Inflammatory macrophage treated with lipopolysaccharide for 4 hours (primary cell): Measurements from ENCODE around the gene LRRIQ4.

ENCODE experiments used
- DNase-seq: peaks from one replicate; pipeline ENCODE4 v3.0.0-alpha.2; 2020

The LRRIQ4 gene

DNA sequence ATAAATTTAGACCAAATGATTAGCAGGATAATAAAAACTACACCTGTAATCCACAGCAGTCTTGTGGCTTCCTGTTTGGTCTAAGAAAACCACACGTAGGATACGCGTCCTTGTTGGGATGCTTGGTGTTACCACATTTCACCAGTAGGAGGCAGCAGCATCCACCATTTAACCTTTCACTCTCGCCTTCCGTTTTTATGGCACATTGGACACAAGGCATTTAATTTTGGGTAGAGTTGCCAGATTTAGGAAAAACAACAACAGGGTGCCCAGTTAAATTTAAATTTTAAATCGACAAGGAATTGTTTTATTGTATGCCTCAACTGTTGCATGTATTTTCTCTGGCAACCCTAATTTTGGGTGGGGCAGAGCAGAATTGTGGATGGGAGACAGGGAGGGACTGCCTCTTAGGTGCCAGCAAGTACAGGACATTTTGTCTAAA is 50.8 kb downstream of the LRRIQ4 start:
- peak; percentile 68 for DNase-seq

DNA sequence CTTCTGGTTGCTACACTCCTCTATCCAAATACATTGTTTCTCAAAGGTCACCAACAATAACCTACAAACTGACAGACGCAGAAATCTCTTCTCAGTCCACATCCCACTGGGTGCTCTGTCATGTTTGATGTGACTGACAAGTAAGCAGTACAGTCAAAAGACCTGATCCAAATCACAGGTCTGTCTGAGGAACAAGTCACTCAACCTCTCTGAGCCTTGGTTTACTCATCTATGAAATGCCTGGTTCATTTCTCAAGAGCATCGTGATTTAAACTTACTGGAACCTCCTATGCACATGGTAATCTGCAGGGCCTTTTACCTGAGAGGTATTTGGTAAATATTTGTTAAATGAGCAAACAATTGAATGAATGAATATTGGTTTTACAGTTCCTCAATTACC is 51.6 kb downstream of the LRRIQ4 start:
- no peak for DNase-seq

DNA sequence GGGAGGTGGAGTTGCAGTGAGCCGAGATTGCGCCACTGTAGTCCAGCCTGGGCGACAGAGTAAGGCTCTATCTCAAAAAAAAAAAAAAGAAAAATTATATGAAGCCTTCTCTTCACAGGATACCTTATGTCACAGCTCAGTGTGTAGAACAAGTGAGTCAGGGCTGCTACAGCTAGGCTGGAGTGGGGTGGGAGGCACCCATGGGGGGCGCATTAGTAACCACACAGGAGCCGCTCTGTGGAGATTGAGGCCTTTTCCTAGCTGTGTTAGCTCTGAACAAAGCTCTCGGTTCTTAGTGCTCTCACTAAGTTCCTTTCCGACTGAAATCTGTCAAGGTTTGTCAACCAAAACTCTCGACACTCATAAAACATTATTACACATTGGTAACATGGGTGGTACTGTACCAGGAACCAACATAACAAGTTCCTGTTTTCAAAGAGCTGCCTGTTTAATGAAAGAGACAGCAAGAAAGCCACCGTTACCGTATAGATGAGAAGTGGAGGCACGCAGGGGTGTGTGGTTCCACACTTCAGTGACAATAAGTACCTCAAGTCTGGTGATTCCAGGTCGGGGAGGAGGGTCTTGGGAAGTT is 52.6 kb downstream of the LRRIQ4 start:
- DNase-seq = peak; percentile 58

DNA sequence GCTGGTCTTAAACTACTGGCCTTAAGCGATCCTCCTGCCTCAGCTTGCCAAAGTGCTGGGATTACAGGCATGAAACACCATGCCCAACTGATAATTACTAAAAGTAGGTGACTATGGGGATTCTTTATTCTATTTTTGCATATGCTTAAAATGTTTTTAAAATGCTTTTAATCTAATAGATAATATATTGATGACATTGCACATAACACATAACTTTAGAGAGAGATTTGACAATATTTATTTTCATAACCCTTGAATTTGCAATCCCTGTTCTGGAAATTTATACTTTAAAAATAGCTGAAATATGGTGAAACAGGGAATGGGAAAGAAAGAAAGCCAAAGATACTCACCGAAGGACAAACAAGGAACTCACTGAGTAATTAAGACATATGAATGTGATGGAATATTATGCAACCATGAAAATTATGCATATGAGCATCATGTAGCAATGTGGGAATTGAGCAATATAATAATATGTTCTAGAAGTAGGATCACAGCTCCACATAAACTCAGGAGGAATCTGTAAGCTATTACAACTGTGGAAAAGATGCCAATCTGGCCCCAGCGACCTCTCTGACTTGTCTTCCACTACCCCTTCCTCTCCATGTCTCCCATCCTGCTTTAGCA is 55.0 kb downstream of the LRRIQ4 start:
- peak; percentile 57 for DNase-seq

DNA sequence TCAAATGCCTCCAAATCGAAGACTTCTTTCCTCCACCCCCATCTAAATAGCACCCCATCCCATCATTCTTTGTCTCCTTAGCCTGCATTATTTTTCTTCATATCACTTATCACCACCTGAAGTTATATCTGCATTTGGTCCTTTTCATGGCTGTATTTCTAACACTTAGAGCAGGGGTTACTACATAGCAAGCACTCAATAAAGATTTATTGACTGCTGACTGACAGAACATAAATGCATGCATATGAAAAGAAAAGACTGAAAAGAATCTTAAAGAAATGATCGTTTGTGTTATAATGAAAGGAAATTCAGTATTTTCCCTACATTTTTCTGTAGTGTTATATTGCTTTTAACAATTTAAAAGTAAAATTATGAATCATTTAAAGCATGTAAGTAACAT is 55.7 kb downstream of the LRRIQ4 start:
- no peak for DNase-seq

DNA sequence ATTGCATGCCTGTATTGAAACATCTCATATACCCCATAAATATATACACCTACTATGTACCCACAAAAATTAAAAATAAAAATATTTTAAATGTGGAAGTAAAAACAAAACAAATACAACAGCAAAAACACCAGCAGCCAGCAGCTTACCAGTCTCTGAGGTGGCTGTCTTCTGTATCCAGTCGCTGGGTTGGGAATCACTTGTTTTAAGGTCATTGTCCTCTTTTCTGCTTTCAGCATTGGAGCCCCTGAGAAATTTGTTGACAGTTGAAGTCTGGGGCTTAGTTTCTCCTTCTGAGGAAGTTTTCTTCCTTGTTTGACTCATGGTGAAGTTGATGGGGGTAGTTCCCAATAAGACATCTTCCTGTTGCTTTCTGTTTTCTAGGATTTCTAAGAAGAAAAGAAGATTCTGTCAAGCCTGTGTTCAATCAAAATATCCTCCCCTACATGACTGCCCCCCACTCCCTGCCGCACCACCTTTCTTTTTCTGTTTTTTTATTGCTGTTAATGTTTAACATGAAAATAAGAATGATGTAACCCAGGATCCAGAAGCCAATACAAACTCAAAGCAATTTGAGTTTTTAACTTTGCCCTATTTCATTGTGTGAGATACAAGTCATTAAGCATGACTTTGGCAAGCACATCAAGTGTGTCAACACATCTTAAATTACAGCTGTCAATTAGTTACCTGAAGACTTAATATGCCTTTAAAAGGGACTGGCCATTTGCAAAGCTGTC is 57.0 kb downstream of the LRRIQ4 start, which contains the start of gene LRRC31:
Gene LRRC31 (minus strand): TSS at position 452 of the 737 bp plus-strand sequence. CDS start 128 bp downstream, at position 324.
- DNase-seq = no peak

DNA sequence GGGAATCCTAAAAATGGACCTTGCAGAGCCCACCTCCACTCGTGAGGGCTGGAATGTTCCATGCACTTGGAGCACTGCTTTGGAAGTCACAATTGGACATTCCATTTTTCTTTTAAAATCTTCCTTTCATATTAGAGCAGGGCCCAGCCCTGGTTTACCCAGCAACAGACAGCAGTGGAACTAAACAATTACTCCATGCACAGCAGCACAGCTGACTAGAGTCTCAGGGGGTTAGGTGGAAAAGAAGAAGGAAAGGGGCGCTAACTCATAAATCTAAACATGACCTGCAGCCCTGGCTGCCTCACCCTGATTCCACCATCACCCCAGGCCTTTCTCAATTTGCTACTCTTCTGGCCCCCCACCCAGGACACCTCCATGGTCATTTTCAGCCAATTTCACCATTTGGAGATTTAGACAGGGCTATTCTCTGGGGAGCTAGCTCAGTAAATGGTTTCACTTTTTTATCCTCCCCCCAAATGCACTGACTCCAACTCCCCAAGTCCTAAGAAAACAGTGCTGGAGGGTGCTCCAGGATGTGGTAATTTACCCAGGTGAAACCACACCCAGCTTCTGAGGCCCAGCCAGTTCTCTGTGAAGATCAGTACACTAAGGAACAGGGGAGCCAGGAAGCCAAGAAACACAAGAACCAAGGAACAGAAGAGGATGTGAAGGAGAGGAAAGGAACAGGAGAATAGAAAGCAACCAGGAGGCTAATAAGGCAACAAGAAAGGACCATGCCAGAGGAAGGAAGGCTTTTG is 58.6 kb downstream of the LRRIQ4 start:
- no peak for DNase-seq

DNA sequence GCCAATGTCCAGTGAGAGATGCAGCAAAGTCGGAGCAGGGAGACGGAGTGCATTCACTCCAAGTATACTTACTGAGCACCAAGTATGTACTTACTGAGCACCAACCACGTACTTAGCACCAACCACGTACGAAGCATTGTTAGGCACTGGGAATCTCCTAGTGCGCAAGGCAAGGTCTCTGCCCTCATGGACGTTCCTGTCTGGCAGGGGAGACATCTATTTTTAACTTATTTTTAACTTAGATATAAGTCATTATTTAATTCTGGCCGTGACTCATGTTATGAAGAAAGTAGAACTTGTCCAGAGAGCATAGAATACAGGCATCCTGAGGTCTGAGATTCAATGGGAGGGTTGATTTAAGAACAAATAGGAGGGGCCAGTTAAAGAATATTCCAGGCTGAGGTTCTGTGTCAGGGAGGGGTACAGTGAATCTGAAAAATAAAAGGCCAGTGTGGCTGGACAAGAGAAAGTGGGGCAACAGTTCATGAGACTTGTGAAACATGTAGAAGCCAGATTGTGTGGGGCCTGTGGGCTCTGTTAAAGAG is 66.4 kb downstream of the LRRIQ4 start:
- no peak for DNase-seq

DNA sequence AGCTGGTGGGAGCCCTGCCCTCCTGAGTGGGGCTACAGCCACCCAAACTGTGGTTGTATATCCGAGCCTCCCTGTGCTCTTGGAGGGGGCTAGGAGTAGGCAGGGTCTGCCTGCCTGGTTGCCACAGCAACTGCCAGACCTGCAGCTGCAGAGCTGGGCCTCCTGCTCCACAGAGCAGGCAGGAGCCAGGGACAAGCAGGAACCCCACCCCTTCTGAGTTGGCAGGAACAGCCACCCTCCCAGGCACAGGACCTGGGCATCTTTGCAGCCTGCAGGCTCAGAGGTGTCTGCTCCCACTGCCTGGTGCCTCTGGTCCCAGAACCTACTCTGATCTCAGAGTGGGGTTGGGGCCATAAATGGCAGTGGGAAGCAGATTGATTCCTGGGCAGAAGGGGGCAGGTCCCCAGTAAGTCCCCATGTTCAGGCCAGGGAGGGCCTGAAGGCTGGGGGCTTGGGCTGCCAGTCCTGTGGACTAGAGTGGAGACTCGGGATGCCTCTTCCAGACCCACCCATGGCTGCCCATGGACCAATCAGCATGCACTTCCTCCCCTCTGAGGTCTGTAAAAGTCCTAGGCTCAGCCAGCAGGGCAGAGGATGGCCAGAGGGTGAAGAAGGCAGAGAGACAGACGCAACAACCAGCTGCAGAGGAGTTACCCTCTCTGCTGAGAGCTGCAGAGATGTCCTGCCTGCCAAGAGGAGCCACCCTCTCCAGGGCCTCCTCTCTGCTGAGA is 67.3 kb downstream of the LRRIQ4 start:
- DNase-seq = no peak

DNA sequence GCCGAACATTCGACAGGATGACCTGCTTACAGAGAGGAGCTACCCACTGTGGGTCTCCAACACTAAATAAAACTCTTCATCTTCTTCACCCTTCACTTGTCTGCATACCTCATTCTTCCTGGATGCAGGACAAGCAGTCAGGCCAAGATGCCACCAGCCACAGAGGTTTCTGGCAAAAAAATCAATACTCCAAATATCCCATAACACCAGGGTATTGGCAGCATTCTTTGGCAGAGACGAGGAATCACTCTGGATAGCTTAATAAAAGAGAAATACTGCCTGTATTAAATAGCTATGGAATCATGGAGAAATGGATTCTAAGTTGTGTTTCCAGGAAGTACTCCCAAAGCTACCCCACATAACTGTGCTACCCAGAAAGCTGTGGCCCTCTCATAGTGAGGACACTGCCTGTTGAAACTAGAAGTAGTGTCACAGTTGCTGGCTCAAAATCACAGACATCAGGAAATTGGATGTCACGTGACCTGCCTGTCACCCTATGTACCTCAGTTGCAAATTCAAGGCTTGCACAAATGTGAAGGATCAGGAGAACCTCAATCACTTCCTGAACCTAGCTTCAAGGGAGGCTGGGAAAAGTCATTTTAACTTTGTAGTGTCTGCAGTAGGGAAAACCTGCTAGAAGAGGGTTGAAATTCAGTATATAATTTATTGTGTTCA is 68.0 kb downstream of the LRRIQ4 start:
- no peak for DNase-seq

DNA sequence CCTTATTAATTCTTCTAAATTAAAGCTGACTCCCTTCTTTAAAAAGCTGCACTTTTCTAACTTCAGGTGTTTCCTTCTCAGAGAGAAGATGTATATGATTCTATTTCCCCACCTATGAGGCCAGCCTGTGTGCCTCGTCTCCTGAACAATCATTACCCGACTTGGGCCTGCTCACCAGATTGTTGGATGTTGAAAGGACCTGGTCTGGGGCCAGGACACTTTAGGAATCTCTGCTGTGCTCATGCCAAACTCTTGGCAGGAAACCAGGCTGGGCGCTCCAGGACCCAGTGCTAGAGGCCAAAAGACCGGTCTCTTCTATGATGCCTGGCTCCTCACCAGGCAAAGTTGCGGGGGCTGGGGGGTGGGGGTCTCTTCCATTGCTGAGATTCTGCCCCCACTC is 74.0 kb downstream of the LRRIQ4 start:
- no peak for DNase-seq
